Gastrocnemius medialis (tissue), 4 donors: ENCODE measurements around the gene ATP10A. TPM values are rescaled to one million over a fixed set of nuclear protein-coding genes. Genes with fewer than 3 reads are reported as not detected.

ENCODE experiments used
- ATAC-seq, 2 donors: fragments of 150-250 bp; one replicate each; pipeline ENCODE4 v1.9.1; 2016
- DNase-seq, 2 donors: peaks; one replicate each; pipeline ENCODE4 v3.0.0-alpha.2; 2019
- H3K27ac ChIP-seq, 4 donors: fragments of 200-600 bp; sonication (generic); 1 replicate in 1 of 4; 2 replicates in 3 of 4; pipeline ENCODE4 v1.5.1; 2016 to 2018; ENCODE audit warnings: mild to moderate bottlenecking in 2 of 4, moderate library complexity in 1 of 4
- H3K27me3 ChIP-seq, 3 donors: fragments of 200-600 bp; sonication (generic) in 2 of 3; 1 replicate in 1 of 3; 2 replicates in 2 of 3; pipeline versions ENCODE4 v1.5.1 to v1.6.0; 2016 to 2019; ENCODE audit warnings: mild to moderate bottlenecking in 1 of 3, moderate library complexity in 1 of 3
- H3K36me3 ChIP-seq, 2 donors: fragments of 200-600 bp; sonication (generic) in 1 of 2; one replicate each; pipeline ENCODE4 v1.5.1; 2017 to 2018
- H3K4me1 ChIP-seq, 2 donors: fragments of 200-600 bp; sonication (generic) in 1 of 2; one replicate each; pipeline ENCODE4 v1.5.1; 2016 to 2017; ENCODE audit warnings: mild to moderate bottlenecking in 2 of 2
- H3K4me3 ChIP-seq, 4 donors: fragments of 200-600 bp; sonication (generic) in 3 of 4; 1 replicate in 1 of 4; 2 replicates in 3 of 4; pipeline ENCODE4 v1.5.1; 2016 to 2019; ENCODE audit warnings: mild to moderate bottlenecking in 2 of 4
- H3K9me3 ChIP-seq, 3 donors: fragments of 200-600 bp; sonication (generic) in 2 of 3; 1 replicate in 1 of 3; 2 replicates in 2 of 3; pipeline ENCODE4 v1.5.1; 2016 to 2019
- POLR2A ChIP-seq, 2 donors: fragments of 450-650 bp; IDR thresholded peaks; one replicate each; pipeline ENCODE4 v1.6.1; 2017; ENCODE audit warnings: antibody characterized with exemption in 2 of 2, mild to moderate bottlenecking in 2 of 2, moderate library complexity in 2 of 2
- in situ Hi-C, 4 donors: fragments of 200-750 bp; cut with MboI; loops; one replicate each; pipeline versions ENCODE4 v1.15.0 to v1.8.0; 2017; ENCODE audit warnings: low sequenced_read_pairs in 4 of 4
- intact Hi-C: fragments of 100-400 bp; cut with DNase I; formaldehyde crosslinking; loops from one replicate; pipeline ENCODE4 v1.15.1; 2023; ENCODE audit warnings: low total_unique reads
- total RNA-seq, 4 donors: library from RNA; depleted of rRNA; stranded (reverse); fragments of >200 nt; gene quantifications; one replicate each; pipeline versions ENCODE4 v1.1.0 to v1.2.3, GENCODE V29; 2016
- TF ChIP-seq, protein P1 (sequence below), 5 experiments: fragments of 450-650 bp in 3 of 5; fragments of 200-600 bp in 2 of 5; sonication (generic) in 2 of 5; IDR thresholded peaks in 4 of 5; conservative IDR thresholded peaks in 1 of 5; 1 replicate in 4 of 5; 2 replicates in 1 of 5; pipeline ENCODE4 v1.5.1; 2016 to 2019; ENCODE audit warnings: antibody characterized with exemption in 5 of 5, mild to moderate bottlenecking in 3 of 5, moderate library complexity in 3 of 5

The ATP10A gene
- total RNA-seq, 4 donors from 2014 or later, result 0.36 to 0.56 (median 0.47) TPM

DNA sequence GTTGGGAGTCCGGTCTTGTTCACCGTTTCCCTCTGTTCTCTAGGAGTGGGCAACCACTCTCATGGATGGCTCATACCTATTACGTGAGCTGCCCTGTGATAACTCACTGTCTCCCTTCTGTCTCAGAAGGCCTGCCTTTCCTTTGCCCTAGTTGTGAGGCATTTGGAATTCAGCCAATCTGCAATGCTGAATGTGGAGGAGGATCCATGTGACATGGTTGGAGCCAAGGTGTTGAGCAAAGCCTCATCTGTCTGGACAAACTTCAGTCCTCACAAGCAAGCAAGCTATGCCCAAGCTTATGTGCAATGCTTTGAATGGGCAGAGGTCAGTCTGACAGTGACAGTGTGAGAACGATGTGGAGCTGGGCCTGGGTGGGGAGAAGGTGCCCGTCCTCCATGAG, 37.8 kb upstream of the ATP10A start:
- TF ChIP-seq, protein P1, sequence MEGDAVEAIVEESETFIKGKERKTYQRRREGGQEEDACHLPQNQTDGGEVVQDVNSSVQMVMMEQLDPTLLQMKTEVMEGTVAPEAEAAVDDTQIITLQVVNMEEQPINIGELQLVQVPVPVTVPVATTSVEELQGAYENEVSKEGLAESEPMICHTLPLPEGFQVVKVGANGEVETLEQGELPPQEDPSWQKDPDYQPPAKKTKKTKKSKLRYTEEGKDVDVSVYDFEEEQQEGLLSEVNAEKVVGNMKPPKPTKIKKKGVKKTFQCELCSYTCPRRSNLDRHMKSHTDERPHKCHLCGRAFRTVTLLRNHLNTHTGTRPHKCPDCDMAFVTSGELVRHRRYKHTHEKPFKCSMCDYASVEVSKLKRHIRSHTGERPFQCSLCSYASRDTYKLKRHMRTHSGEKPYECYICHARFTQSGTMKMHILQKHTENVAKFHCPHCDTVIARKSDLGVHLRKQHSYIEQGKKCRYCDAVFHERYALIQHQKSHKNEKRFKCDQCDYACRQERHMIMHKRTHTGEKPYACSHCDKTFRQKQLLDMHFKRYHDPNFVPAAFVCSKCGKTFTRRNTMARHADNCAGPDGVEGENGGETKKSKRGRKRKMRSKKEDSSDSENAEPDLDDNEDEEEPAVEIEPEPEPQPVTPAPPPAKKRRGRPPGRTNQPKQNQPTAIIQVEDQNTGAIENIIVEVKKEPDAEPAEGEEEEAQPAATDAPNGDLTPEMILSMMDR (IDR thresholded peaks at IDR 0.05 in 4 of 5, conservative IDR thresholded peaks at IDR 0.05 in 1 of 5), result no peak
- no peak for TF ChIP-seq POLR2A (IDR thresholded peaks at IDR 0.05)
- DNase-seq (peak; percentile 48 to 66), ATAC-seq (peak; percentile 95 to 96)
- Histone ChIP-seq H3K4me3 (no peak overlapping the region), H3K36me3 (no peaks in the 10 kb centered on the region), H3K4me1 (peaks cover 10 to 11% of the 10 kb centered on the region in 2 donors), H3K27ac (peak overlapping the region in 1 of 4 donors; percentile 59), H3K9me3 (no peaks in the 10 kb centered on the region), H3K27me3 (no peaks in the 10 kb centered on the region)
- in situ Hi-C loops, result no loop called here
- intact Hi-C loops, result loop anchor here (5.0 kb wide), 1 partner anchor 224 kb away; no protein-coding TSS in a partner anchor

DNA sequence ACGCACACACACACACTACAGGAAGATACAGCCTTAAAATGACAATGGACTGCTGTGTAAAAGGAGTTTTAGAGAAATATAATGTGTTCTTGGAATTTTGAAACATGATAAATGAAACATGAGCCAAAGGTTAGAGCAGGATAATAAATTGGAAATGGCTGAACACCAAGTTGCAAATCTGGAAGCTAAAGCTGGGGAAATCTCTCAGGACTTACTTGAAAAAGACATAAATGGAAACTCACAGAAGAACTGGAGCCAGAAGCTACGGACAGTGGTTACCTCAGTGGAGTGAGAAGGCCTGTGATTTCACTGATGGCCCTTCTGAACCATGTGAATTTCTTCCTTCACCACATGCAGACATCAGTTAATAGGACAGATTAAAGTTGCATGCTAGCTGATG, 37.3 kb upstream of the ATP10A start:
- in situ Hi-C loops (no loop called here), intact Hi-C loops (loop anchor here (5.0 kb wide), 1 partner anchor 223 kb away; no protein-coding TSS in a partner anchor)
- Histone ChIP-seq H3K27ac (no peak overlapping the region), H3K36me3 (no peaks in the 10 kb centered on the region), H3K4me3 (no peak overlapping the region), H3K9me3 (no peaks in the 10 kb centered on the region), H3K4me1 (peaks cover 10 to 11% of the 10 kb centered on the region in 2 donors), H3K27me3 (no peaks in the 10 kb centered on the region)
- DNase-seq (no peak), ATAC-seq (no peak)
- TF ChIP-seq POLR2A (IDR thresholded peaks at IDR 0.05), result no peak
- TF ChIP-seq, protein P1 (IDR thresholded peaks at IDR 0.05 in 4 of 5, conservative IDR thresholded peaks at IDR 0.05 in 1 of 5), result no peak

DNA sequence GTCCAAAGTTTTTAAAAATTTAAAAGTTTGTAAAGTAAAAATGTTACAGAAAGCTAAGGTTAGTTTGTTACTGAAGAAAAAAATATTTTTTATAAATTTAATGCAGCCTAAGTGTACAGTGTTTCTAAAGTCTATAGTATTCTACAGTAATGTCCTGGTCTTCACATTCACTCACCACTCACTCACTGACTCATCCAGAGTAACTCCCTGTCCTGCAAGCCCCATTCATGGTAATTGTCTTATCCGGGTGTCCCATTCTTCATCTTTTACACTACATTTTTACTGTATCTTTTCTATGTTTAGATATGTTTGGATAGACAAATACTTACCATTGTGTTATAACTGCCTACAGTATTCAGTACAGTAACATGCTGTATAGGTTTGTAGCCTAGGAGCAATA, 36.7 kb upstream of the ATP10A start:
- Histone ChIP-seq H3K27ac (no peak overlapping the region), H3K4me3 (no peak overlapping the region), H3K4me1 (peaks cover 10 to 11% of the 10 kb centered on the region in 2 donors), H3K27me3 (no peaks in the 10 kb centered on the region), H3K36me3 (no peaks in the 10 kb centered on the region), H3K9me3 (no peaks in the 10 kb centered on the region)
- intact Hi-C loops (loop anchor here (5.0 kb wide), 1 partner anchor 223 kb away; no protein-coding TSS in a partner anchor), in situ Hi-C loops (no loop called here)
- ATAC-seq, result no peak
- TF ChIP-seq, protein P1 (IDR thresholded peaks at IDR 0.05 in 4 of 5, conservative IDR thresholded peaks at IDR 0.05 in 1 of 5), result no peak
- TF ChIP-seq POLR2A (IDR thresholded peaks at IDR 0.05), result no peak
- DNase-seq, result no peak

DNA sequence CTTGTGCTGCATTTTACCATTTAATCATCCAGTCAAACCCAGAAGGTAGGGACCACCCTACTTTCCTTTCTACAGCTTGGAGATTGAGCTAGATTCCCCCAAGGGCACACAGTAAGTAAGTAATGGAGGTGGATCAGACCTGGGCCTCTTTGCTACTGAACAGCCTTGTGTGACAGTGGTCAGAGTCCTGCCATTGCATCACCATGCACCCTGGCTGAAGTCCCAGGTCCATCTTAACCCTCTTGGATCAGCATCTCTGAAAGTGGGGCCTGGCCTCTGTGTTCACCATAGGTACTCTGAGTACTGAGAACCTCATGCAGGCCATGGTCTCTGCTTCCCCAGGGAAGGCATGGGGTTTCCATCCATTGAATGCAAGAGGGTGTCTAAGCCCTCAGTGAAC, 34.5 kb upstream of the ATP10A start:
- intact Hi-C loops, result no loop called here
- in situ Hi-C loops, result no loop called here
- H3K27me3 ChIP-seq, result no peaks in the 10 kb centered on the region
- no peak for DNase-seq
- no peak overlapping the region for H3K4me3 ChIP-seq
- H3K9me3 ChIP-seq, result no peaks in the 10 kb centered on the region
- H3K27ac ChIP-seq, result no peak overlapping the region
- H3K4me1 ChIP-seq, result peaks cover 10 to 11% of the 10 kb centered on the region in 2 donors
- H3K36me3 ChIP-seq, result no peaks in the 10 kb centered on the region
- TF ChIP-seq, protein P1 (IDR thresholded peaks at IDR 0.05 in 4 of 5, conservative IDR thresholded peaks at IDR 0.05 in 1 of 5), result no peak
- no peak for TF ChIP-seq POLR2A (IDR thresholded peaks at IDR 0.05)
- ATAC-seq, result no peak

DNA sequence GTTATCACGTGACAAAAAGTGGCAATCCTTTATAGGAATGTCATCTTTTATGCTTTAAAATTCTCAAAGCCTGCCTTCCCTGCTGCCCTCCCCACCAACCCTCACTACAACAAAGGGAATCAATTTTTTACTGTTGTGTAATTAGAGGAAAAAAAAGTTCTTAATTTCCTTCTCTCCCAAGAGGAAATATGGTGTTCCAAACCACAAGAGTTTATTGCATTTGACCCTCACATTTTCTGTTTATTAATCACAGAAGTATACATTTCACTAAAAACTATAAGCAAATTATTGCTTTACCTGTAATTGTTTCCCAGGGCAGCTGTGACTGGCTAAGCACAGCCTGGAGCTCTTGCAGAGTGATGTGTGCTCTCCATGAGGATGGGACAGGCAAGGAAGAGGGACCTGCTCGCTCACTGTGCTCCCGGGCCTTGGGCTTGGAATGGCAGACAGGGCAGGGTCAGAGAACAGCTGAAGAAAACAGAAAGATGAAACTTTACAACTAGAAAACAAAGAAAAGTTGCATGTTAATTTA, 31.3 kb upstream of the ATP10A start:
- TF ChIP-seq, protein P1 (IDR thresholded peaks at IDR 0.05 in 4 of 5, conservative IDR thresholded peaks at IDR 0.05 in 1 of 5), result no peak
- TF ChIP-seq POLR2A (IDR thresholded peaks at IDR 0.05), result no peak
- no peak overlapping the region for H3K27ac ChIP-seq
- H3K9me3 ChIP-seq, result no peaks in the 10 kb centered on the region
- no peaks in the 10 kb centered on the region for H3K27me3 ChIP-seq
- in situ Hi-C loops, result no loop called here
- peaks cover 11 to 14% of the 10 kb centered on the region in 2 donors for H3K4me1 ChIP-seq
- H3K36me3 ChIP-seq, result no peaks in the 10 kb centered on the region
- DNase-seq, result no peak
- no peak overlapping the region for H3K4me3 ChIP-seq
- no peak for ATAC-seq
- intact Hi-C loops, result no loop called here
